ENCODE measurements around the gene ABCF2.

Gene ABCF2

DNA sequence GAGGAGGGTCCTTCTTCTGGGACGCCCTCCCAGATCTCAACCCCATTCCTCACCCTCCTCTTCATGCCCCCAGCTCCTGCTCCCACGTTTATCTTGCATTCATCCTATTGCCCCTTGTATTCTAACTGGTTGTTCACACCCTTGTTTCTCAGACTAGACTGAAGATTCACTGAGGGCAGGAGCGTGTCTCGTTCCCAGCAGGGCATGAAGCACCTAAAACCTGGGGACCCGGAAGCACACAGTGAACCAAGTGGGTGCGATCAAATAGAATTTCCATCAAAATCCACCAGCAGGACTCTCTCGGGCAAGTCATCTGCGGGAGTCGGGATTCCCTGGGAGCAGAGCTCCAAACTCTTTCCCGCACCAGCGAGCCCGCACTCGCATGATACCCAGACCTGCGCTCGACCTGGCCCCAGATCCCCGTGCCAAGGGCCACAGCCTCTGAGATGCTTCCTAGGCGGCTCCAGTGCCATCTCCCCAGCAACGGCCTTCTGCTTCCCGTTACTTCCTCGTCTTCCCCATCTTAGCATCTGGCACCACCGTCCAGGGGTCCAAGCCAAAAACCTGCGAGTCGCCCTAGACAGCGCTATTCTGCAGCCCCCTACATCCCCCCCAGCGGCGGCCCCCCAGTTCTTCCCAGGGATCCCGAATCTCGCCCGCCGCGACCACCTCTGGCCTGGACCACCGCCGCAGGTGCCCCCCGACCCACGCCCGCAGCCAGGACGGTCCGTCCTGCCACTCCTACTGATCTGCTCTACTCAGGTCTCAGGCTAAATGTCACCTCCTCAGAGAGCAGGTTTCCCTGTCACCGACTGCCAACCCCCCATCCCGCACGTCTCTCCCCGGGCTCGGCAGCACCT lies 53.4 kb downstream of the ABCF2 start:
- DNase-seq (ENCODE audit: low spot score) = no peak

DNA sequence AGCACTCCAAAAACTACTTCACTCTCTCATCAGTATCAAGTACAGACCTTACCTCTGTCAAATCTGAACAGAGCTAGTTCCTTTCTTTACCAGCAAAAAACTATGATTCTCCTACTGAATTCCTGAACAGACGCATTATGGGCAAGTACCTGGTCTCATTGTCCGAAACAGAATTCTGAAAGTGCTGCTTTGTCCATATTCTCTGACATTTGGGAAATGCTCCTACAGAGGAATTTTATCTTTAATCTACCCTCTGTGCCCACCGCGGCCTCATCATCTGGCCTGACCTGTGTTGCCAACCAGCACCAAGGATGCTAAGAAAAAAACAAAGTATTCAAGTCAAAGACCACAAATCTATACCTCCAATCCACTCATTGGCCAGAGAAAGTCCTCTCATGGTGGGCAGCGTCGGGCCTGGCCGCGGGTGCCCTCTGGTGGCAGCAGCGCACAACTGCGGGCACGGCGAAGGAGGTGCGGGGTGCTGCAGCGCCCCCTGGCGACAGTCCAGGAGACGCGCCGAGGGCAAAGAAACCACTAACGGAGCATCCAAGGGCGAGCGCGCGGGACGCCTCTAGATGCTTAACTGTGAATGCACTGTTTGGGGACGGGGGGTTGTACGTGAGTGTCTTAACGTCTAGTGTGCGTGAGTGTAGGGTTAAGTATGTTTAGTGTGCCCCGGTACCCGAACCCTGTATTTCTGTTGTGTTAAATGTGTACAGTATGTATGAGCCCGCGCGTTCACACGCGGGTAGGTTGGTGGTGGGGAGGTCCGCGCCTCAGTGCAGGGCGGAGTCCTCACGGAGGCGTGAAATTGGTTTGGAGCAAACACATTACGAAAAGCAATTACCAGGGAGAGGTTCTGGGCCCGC lies 54.5 kb downstream of the ABCF2 start:
- peak; percentile 87 for DNase-seq (ENCODE audit: low spot score)

DNA sequence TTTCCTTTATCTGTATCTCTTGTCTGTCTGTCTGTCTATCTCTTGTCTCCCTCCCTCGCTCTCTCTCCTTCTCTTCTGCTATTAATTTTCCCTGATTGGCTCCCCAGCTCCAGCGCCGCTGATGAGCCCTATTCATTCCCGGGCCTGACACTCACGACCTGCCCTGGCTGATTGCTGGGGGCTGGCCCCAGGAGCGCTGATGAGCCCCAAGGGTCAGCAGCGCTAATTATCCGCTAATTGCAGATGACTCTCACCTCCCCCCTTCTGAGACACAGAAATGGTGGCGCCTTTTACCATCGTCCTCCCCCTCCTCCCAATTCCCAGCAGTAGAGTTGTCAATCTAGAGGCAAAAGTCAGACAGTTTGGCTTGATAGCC lies 58.2 kb downstream of the ABCF2 start:
- DNase-seq (ENCODE audit: low spot score) = no peak

DNA sequence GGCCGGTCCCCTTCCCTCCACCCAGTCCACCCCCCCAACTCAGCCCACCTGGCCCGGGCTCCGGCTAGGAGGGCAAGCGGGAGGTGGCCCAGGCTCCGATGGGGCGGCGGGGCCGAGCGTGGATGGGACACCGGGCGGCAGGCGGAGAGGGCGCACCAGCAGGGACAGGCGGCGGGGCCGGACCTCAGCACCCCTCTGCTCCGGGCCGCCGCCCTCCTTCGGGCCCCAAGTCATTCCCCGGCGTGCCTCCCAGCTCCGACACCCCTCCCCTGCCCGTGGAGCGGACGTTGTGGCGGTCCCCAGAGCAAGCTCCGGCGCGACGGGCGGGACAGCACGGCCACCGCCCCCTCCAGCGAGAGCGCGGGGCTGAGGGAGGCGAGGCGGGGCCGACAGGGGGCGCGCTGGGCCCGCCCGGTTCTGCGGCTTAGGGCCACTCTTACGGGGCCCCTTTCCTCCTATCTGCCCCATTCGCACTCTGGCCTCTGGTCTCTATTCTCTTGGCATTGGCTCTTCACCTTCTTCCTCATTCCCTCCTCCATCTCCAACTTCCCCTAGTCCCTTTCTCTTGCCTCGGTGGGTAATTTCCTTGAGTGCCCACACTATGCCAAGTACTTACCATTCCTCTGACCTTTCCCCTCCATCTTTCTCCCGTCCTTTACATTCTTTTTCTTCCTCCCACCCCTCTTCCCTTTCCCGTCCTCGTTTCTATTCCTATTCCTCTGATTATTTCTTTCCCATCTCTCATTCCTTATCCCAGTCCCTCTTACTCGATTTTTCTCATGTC lies 58.8 kb downstream of the ABCF2 start:
- peak; percentile 76 for DNase-seq (ENCODE audit: low spot score)

DNA sequence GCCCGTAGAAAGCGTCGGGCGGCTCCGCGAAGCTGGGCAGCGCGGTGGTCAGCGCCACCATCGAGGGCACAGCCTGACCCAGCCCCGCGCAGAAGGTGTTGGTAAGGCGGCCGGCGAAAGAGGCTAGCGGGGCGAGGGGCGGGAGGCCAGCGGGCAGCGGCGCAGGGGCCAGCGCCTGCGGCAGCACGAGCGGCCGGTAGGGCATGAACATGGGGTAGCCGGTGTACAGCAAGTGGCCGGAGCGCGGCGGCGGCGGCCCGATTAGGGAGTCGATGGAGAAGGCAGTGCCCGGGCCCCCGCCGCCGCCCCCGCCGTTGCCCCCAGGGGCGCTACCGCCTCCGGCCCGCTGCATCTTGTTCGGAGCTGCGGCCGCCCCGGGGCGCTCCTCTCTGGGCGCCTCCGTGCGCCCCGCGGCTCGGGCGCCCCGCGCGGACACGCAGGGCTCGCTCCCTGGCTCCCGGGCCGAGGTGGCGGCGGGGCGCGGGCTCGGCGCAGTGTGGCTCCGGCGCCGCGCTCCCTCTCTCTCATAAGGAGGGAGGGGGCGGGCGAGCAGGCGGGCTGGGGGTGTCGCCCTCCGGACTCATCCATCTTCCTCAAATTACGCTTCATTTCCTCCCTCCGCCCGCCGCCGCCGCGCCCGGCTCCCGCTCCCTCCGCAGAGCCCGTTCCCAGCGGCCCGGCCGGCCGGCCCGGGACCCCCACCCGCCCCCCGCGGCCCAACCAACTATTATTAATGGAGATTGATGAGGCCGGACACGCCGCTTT lies 59.6 kb downstream of the ABCF2 start, which contains the start of gene GBX1:
TSS of gene GBX1 (minus strand) at position 498 of the 765 bp plus-strand sequence. CDS start at position 352, 146 bp downstream.
- peak; percentile 37 for DNase-seq (ENCODE audit: low spot score)

DNA sequence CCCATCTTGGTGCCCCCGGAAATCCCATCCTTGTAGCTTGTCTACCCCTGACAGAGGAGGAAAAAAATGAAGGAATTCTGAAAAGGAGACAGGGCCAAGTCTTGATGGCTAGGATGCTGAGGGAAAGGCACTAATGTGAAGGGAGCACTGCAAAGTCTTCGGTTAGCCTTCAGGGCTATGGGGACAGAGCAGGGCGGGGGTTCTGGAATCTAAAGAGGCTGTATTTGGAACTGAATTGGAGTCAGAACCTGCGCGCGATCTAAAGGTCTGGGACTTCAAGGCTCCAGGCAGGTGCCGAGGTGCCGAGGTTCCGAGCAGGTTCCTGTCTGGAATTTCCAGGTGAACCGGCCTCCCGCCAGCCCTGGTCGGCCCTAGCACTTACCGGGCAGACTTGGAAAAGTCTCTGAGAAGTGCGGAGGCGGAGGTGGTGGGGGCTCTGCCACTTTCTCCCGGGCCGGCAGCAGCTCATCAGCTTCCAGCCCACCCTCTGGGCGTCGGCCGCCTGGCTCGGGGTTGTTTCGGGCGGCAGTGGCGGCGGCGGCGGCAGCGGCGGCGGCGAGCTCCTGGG lies 60.3 kb downstream of the ABCF2 start:
- no peak for DNase-seq (ENCODE audit: low spot score)
